IMR-90 (cell line): Measurements from ENCODE around the gene PDGFRA. TPM values are rescaled to one million over a fixed set of nuclear protein-coding genes. Genes with fewer than 3 reads are reported as not detected.

Experiments used
- ATAC-seq: fragments of 200-7000 bp; cut with Tn5 transposase; 2 replicates; pipeline ENCODE4 v1.9.1; 2020; ENCODE audit warnings: low read depth, mild to moderate bottlenecking, moderate library complexity
- BruUV-seq: library from RNA; stranded (reverse); fragments of 400-500 nt; replicated peaks from 2 replicates; lab custom pipeline; 2021; lab: Mats Ljungman, UMichigan
- CTCF ChIA-PET: fragments of 300-600 bp; formaldehyde crosslinking; extraction: SDS; loops from one replicate; lab custom pipeline; 2021; ENCODE audit warnings: antibody characterized with exemption; lab: Yijun Ruan, JAX
- POLR2A ChIA-PET: fragments of 300-600 bp; sonication (Branson Sonifier 250); formaldehyde crosslinking; loops from one replicate; lab custom pipeline; 2022; ENCODE audit warnings: antibody characterized with exemption; ENCODE audit not compliant: unreplicated experiment; lab: Charles Lee
- DNase-seq: peaks from one replicate; pipeline ENCODE4 v3.0.0; 2013
- H2AFZ ChIP-seq: replicated peaks from 2 replicates; pipeline ENCODE3; 2013; ENCODE audit warnings: low read length, mild to moderate bottlenecking; ENCODE audit not compliant: poor library complexity
- H2AK5ac ChIP-seq: 2 replicates; pipeline ENCODE4 v1.6.1; 2013; ENCODE audit warnings: low read depth, low read length, inconsistent platforms
- H2AK9ac ChIP-seq: replicated peaks from 2 replicates; pipeline ENCODE3; 2013; ENCODE audit warnings: mild to moderate bottlenecking, low read depth, low read length, moderate library complexity; ENCODE audit not compliant: poor library complexity
- H2BK120ac ChIP-seq: 2 replicates; pipeline ENCODE4 v1.6.1; 2013; ENCODE audit warnings: low read depth, low read length, inconsistent platforms
- H2BK15ac ChIP-seq: 3 replicates; pipeline ENCODE4 v1.6.1; 2013; ENCODE audit warnings: low read depth, low read length, inconsistent platforms
- H2BK20ac ChIP-seq: 2 replicates; pipeline ENCODE4 v1.6.1; 2013; ENCODE audit warnings: low read depth, mild to moderate bottlenecking, inconsistent platforms, low read length, moderate library complexity
- H2BK5ac ChIP-seq: 2 replicates; pipeline ENCODE4 v1.6.1; 2013; ENCODE audit warnings: mild to moderate bottlenecking, low read depth, low read length, inconsistent platforms; ENCODE audit not compliant: poor library complexity, severe bottlenecking
- H3K14ac ChIP-seq: replicated peaks from 2 replicates; pipeline ENCODE4 v1.6.1; 2013; ENCODE audit warnings: low read depth, low read length, inconsistent platforms
- H3K18ac ChIP-seq: 2 replicates; pipeline ENCODE4 v1.6.1; 2013; ENCODE audit warnings: low read depth, low read length, control low read depth
- H3K23ac ChIP-seq: 2 replicates; pipeline ENCODE4 v1.6.1; 2013; ENCODE audit warnings: low read depth, low read length, inconsistent platforms
- H3K27ac ChIP-seq: 2 replicates; pipeline ENCODE4 v1.5.1; 2013; ENCODE audit warnings: mild to moderate bottlenecking, control low read depth, low read length; ENCODE audit not compliant: insufficient read depth
- H3K27me3 ChIP-seq: 2 replicates; pipeline ENCODE4 v1.6.1; 2013; ENCODE audit warnings: low read length; ENCODE audit not compliant: control insufficient read depth, insufficient read depth
- H3K36me3 ChIP-seq: 2 replicates; pipeline ENCODE4 v1.6.1; 2013; ENCODE audit warnings: low read length, mixed read lengths; ENCODE audit not compliant: control insufficient read depth, insufficient read depth
- H3K4ac ChIP-seq: 2 replicates; pipeline ENCODE4 v1.6.1; 2013; ENCODE audit warnings: low read depth, low read length, inconsistent platforms
- H3K4me1 ChIP-seq: 2 replicates; pipeline ENCODE4 v1.6.1; 2013; ENCODE audit warnings: low read length, mixed read lengths; ENCODE audit not compliant: control insufficient read depth, insufficient read depth
- H3K4me2 ChIP-seq: 2 replicates; pipeline ENCODE4 v1.6.1; 2013; ENCODE audit warnings: low read depth, mild to moderate bottlenecking, control low read depth, low read length, moderate library complexity
- H3K4me3 ChIP-seq: 2 replicates; pipeline ENCODE4 v1.5.1; 2013; ENCODE audit warnings: low read depth, mild to moderate bottlenecking, control low read depth, low read length, moderate library complexity; ENCODE audit not compliant: insufficient read depth
- H3K56ac ChIP-seq: 2 replicates; pipeline ENCODE4 v1.6.1; 2013; ENCODE audit warnings: low read length, inconsistent platforms; ENCODE audit not compliant: insufficient read depth; ENCODE audit errors: extremely low read depth
- H3K79me1 ChIP-seq, 2 experiments: 2 replicates each; pipeline ENCODE4 v1.6.1; 2013; ENCODE audit warnings: low read length in 2 of 2, inconsistent platforms in 1 of 2, low read depth in 1 of 2
- H3K9ac ChIP-seq: 2 replicates; pipeline ENCODE4 v1.6.1; 2013; ENCODE audit warnings: low read depth, low read length, control low read depth
- H3K9me1 ChIP-seq: 2 replicates; pipeline ENCODE4 v1.6.1; 2013; ENCODE audit warnings: low read length, inconsistent platforms; ENCODE audit not compliant: insufficient read depth
- H3K9me3 ChIP-seq: 2 replicates; pipeline ENCODE4 v1.6.1; 2013; ENCODE audit warnings: low read length; ENCODE audit not compliant: control insufficient read depth, insufficient read depth
- H4K20me1 ChIP-seq: 2 replicates; pipeline ENCODE4 v1.6.1; 2013; ENCODE audit warnings: low read length, inconsistent platforms; ENCODE audit not compliant: insufficient read depth
- H4K5ac ChIP-seq: 2 replicates; pipeline ENCODE4 v1.6.1; 2013; ENCODE audit warnings: mild to moderate bottlenecking, low read depth, low read length, control low read depth
- H4K8ac ChIP-seq, 2 experiments: 2 replicates each; pipeline ENCODE4 v1.6.1; 2013; ENCODE audit warnings: low read depth in 2 of 2, low read length in 2 of 2, control low read depth in 1 of 2, inconsistent platforms in 1 of 2
- H4K91ac ChIP-seq: 2 replicates; pipeline ENCODE4 v1.6.1; 2013; ENCODE audit warnings: low read depth, low read length, inconsistent platforms; ENCODE audit not compliant: insufficient read depth
- BHLHE40 ChIP-seq: fragments of 150-350 bp; IDR thresholded peaks from 2 replicates; pipeline ENCODE4 v1.6.1; 2016; ENCODE audit warnings: mild to moderate bottlenecking, low read depth, low read length
- CEBPB ChIP-seq: IDR thresholded peaks from 2 replicates; pipeline ENCODE4 v1.6.1; 2012; ENCODE audit warnings: low read depth, low read length, improper control_type of control experiment
- CHD1 ChIP-seq: IDR thresholded peaks from 2 replicates; pipeline ENCODE4 v1.6.1; 2012; ENCODE audit warnings: low read depth, low read length, improper control_type of control experiment
- MAFK ChIP-seq: IDR thresholded peaks from 2 replicates; pipeline ENCODE4 v1.6.1; 2012; ENCODE audit warnings: low read depth, low read length, improper control_type of control experiment
- MXI1 ChIP-seq: IDR thresholded peaks from 2 replicates; pipeline ENCODE4 v1.6.1; 2012; ENCODE audit warnings: low read depth, mild to moderate bottlenecking, low read length, moderate library complexity, borderline replicate concordance
- POLR2A ChIP-seq: IDR thresholded peaks from 2 replicates; pipeline ENCODE4 v1.6.1; 2012; ENCODE audit warnings: mild to moderate bottlenecking, low read depth, low read length
- RAD21 ChIP-seq: IDR thresholded peaks from 2 replicates; pipeline ENCODE4 v1.6.1; 2012; ENCODE audit warnings: low read length, improper control_type of control experiment
- RCOR1 ChIP-seq: IDR thresholded peaks from 2 replicates; pipeline ENCODE4 v1.6.1; 2012; ENCODE audit warnings: mild to moderate bottlenecking, low read length, improper control_type of control experiment; ENCODE audit not compliant: insufficient replicate concordance
- SMC3 ChIP-seq: fragments of 150-350 bp; IDR thresholded peaks from 2 replicates; pipeline ENCODE4 v1.6.1; 2016; ENCODE audit warnings: low read depth, mild to moderate bottlenecking, antibody characterized with exemption, low read length, moderate library complexity
- WGBS, 2 experiments: methylation state at CpG; one replicate each; pipeline versions ENCODE4 v1.1.5 to v1.1.7; 2013; ENCODE audit warnings: missing lambda C conversion rate in 2 of 2; ENCODE audit not compliant: insufficient read length in 1 of 2; ENCODE audit errors: extremely low coverage in 2 of 2; 5-methylcytosine and 5-hydroxymethylcytosine counted together
- dilution Hi-C: fragments of 300-500 bp; cut with HindIII; formaldehyde crosslinking; loops from one replicate; pipeline ENCODE4 v1.14.3; 2018; ENCODE audit warnings: low sequenced_read_pairs; ENCODE audit not compliant: unreplicated experiment
- in situ Hi-C: fragments of 300-500 bp; cut with MboI; formaldehyde crosslinking; loops from 3 replicates; pipeline ENCODE4 v1.14.3; 2019; ENCODE audit warnings: low sequenced_read_pairs, inconsistent platforms, mixed read lengths
- intact Hi-C: fragments of 100-400 bp; cut with micrococcal nuclease; formaldehyde crosslinking; loops from 2 replicates; pipeline ENCODE4 v1.10.0; 2022
- polyA plus RNA-seq, 3 experiments: library from polyadenylated mRNA; depleted of rRNA; stranded (reverse); fragments of >200 nt; gene quantifications; 2 replicates each; pipeline ENCODE4 v1.2.3, GENCODE V29; 2012; ENCODE audit warnings: low replicate concordance in 1 of 3
- total RNA-seq: library from RNA; depleted of rRNA; stranded (reverse); fragments of >200 nt; gene quantifications from 2 replicates; pipeline ENCODE4 v1.2.3, GENCODE V29; 2012

The PDGFRA gene
- total and polyA plus RNA-seq, 2 of the 4 experiments (the other 2 are of a cell fraction) = 60.8 to 168 TPM

- no peak overlapping the region for H3K14ac ChIP-seq
- no peak overlapping the region for H3K27ac ChIP-seq
- DNase-seq = no peak
- no peak overlapping the region for H3K56ac ChIP-seq
- no peak overlapping the region for H3K9ac ChIP-seq
- no peak overlapping the region for H3K23ac ChIP-seq
- in situ Hi-C loops = no loop called here
- H4K5ac ChIP-seq = no peak overlapping the region
- peaks cover 77% of the 10 kb centered on the region for H3K36me3 ChIP-seq
- H2BK120ac ChIP-seq = no peak overlapping the region
- no peak overlapping the region for H3K4me2 ChIP-seq
- WGBS, 2 experiments = no CpG with 5 or more reads among the region's 3 CpGs
- POLR2A ChIA-PET = no interaction called here
- no peak overlapping the region for H2AK9ac ChIP-seq
- no peaks in the 10 kb centered on the region for H3K27me3 ChIP-seq
- H2BK5ac ChIP-seq = no peak overlapping the region
- H2BK20ac ChIP-seq = no peak overlapping the region
- CTCF ChIA-PET = no interaction called here
- H3K4ac ChIP-seq = no peak overlapping the region
- no TSS peak for BruUV-seq
- peaks cover 17% of the 10 kb centered on the region for H3K9me1 ChIP-seq
- dilution Hi-C loops = no loop called here
- no peak overlapping the region for H4K8ac ChIP-seq
- peaks cover 43% of the 10 kb centered on the region for H4K20me1 ChIP-seq
- intact Hi-C loops = no loop called here
- no peaks in the 10 kb centered on the region for H3K9me3 ChIP-seq
- TF ChIP-seq MAFK = no peak
- no peak for TF ChIP-seq CEBPB
- TF ChIP-seq POLR2A = no peak
- no peak for TF ChIP-seq BHLHE40
- no peak for TF ChIP-seq CHD1
- no peak for TF ChIP-seq MXI1
- TF ChIP-seq RAD21 = no peak
- TF ChIP-seq RCOR1 = no peak
- TF ChIP-seq SMC3 = no peak
- no peak overlapping the region for H3K18ac ChIP-seq
- no peak overlapping the region for H2BK15ac ChIP-seq
- H3K4me3 ChIP-seq = no peak overlapping the region
- H2AK5ac ChIP-seq = no peak overlapping the region
- no peak overlapping the region for H2AFZ ChIP-seq
- peaks cover 12% of the 10 kb centered on the region for H3K4me1 ChIP-seq
- peaks cover 16 to 70% of the 10 kb centered on the region in 2 experiments for H3K79me1 ChIP-seq
- no peak overlapping the region for H4K91ac ChIP-seq
- no peak for ATAC-seq
These were observed 43.0 kb downstream of the PDGFRA start for GRCh38 chr4:54272051-54272450.
